ENCODE results near the gene MMP24. TPM values are rescaled to one million over a fixed set of nuclear protein-coding genes. Genes with fewer than 3 reads are reported as not detected.

The MMP24 gene
- total RNA-seq, 1 donor from 2014 or later, result not detected

DNA sequence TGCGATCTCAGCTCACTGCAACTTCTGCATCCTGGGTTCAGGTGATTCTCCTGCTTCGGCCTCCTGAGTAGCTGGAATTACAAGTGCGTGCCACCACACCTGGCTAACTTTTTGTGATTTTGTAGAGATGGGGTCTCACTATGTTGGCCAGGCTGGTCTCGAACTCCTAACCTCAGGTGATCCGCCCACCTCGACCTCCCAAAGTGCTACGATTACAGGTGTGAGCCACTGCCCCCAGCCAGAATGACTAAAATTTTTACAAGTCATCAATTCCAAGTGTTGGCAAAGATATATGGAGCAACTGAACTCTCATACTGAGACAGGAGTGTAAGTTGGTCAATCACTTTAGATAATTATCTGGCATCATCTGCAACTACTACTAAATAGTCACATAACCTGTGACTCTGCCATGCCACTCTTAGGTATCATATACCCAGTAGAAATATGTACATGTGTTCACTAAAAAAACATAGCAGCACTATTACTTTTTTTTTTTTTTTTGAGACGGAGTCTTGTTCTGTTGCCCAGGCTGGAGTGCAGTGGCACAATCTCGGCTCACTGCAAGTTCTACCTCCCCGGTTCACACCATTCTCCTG is 55.1 kb downstream of the MMP24 start:
- CTCF ChIA-PET, result no interaction called here
- no peaks in the 10 kb centered on the region for H3K27me3 Mint-ChIP-seq
- DNase-seq, result no peak
- intact Hi-C loops (cut with micrococcal nuclease), result no loop called here
- TF ChIP-seq, protein P1, sequence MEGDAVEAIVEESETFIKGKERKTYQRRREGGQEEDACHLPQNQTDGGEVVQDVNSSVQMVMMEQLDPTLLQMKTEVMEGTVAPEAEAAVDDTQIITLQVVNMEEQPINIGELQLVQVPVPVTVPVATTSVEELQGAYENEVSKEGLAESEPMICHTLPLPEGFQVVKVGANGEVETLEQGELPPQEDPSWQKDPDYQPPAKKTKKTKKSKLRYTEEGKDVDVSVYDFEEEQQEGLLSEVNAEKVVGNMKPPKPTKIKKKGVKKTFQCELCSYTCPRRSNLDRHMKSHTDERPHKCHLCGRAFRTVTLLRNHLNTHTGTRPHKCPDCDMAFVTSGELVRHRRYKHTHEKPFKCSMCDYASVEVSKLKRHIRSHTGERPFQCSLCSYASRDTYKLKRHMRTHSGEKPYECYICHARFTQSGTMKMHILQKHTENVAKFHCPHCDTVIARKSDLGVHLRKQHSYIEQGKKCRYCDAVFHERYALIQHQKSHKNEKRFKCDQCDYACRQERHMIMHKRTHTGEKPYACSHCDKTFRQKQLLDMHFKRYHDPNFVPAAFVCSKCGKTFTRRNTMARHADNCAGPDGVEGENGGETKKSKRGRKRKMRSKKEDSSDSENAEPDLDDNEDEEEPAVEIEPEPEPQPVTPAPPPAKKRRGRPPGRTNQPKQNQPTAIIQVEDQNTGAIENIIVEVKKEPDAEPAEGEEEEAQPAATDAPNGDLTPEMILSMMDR (IDR thresholded peaks at IDR 0.05), result no peak
- no peaks in the 10 kb centered on the region for H3K9me3 Mint-ChIP-seq
- peaks cover 59% of the 10 kb centered on the region for H3K36me3 Mint-ChIP-seq (ENCODE audit: low read depth)
- POLR2A ChIA-PET, result interaction anchor here (0.7 kb wide), 1 partner anchor 489 kb away, joined by 5 read pairs; no protein-coding TSS in a partner anchor
- no peak overlapping the region for H3K27ac Mint-ChIP-seq
- peaks cover 41% of the 10 kb centered on the region for H3K4me1 Mint-ChIP-seq
- no peak overlapping the region for H3K4me3 Mint-ChIP-seq
- no peak for ATAC-seq (ENCODE audit: low read depth)

DNA sequence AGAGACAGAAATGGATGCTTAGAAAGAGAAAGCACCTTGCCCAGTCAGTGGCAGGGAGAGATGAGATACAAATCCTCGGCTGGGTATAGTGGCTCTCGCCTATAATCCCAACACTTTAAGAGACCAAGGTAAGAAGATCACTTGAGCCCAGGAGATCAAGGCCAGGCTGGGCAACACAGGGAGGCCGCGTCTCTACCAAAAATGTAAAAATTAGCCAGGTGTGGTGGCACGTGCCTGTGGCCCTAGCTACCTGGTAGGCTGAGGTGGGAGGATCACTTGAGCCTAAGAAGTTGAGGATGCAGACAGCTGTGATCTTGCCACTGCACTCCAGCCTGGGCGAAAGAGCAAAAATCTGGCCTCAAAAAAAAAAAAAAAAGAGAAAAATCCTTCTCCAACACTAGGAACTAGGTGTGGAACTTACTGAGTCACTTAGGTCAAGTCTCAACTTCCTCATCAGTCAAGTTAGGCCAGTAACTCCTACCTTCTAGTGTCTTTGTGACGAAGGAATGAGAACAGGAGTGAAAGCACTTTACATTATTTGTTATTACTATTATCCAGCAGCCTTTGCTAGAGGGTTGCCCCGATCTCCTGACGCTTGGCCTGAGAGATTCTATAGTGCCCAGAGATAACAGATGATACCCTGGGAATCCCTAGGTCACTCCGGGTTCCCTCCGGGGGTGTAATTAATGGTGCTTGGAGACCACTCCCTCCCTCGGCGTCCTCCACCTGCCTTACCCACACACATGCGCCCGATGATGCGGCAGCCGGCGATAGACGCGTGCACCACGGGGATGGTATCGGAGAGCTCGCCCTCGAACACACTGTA is 57.2 kb downstream of the MMP24 start:
- H3K4me1 Mint-ChIP-seq, result peaks cover 32% of the 10 kb centered on the region
- H3K9me3 Mint-ChIP-seq, result no peaks in the 10 kb centered on the region
- ChIA-PET CTCF (no interaction called here), POLR2A (interaction anchor here (0.6 to 1.6 kb wide), 14 partner anchors 8 to 868 kb away, joined by 3 to 9 read pairs (median 4); partner anchors contain the start of genes GSS, MYH7B, RBM39 and TRPC4AP)
- H3K4me3 Mint-ChIP-seq, result peak overlapping the region; percentile 90
- TF ChIP-seq, protein P1 (IDR thresholded peaks at IDR 0.05), result no peak
- no peaks in the 10 kb centered on the region for H3K27me3 Mint-ChIP-seq
- DNase-seq, result no peak
- no peak for ATAC-seq (ENCODE audit: low read depth)
- H3K27ac Mint-ChIP-seq, result peak overlapping the region; percentile 81
- peaks cover 46% of the 10 kb centered on the region for H3K36me3 Mint-ChIP-seq (ENCODE audit: low read depth)
- intact Hi-C loops (cut with micrococcal nuclease), result loop anchor here (2.0 kb wide), 2 partner anchors 19 to 671 kb away; partner anchors contain the start of gene SCAND1

DNA sequence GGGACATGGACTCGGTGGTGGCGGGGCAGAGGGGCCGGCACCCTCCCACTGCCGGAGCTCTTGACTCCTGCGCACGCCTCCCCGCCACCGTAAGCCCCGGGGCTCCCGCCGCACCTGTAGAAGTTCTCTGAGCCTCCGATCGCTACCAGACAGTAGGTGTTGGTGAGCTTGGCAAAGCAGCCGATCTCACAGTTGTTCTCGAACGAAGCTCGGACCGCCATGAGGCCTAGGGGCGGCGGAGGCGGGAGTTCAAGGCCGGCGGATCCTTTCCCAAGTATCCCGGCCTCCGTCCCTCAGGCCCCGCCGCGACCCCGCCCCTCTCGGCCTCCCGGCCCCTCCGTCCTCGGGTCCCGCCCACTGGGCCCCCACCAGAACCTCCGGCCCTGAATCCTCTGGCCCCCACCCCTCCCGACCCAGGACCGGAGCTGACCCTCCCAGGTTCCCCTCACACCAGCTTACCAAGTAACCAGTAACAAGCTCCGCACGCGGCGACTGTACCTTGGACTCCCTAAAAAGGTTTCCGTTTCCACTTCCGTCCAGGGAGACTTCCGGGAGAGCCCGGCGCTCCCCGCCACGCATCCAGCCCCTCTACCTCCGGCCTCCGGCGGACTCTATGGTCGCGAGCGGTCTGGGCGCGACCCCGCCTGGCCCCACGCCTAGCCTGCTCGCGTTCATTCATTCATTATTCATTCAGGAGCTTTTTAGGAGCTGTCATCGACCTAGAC is 57.9 kb downstream of the MMP24 start, which contains the start of gene EIF6:
Gene EIF6 (minus strand): TSS at position 506 of the 725 bp plus-strand sequence. CDS start 285 bp downstream, at position 221.
- H3K4me1 Mint-ChIP-seq, result peaks cover 32% of the 10 kb centered on the region
- H3K27me3 Mint-ChIP-seq, result no peaks in the 10 kb centered on the region
- CTCF ChIA-PET, result no interaction called here
- DNase-seq, result peak; percentile 72
- peak within 1 kb of the TSS; percentile 90 for H3K4me3 Mint-ChIP-seq
- peak within 1 kb of the TSS; percentile 92 for H3K27ac Mint-ChIP-seq
- ATAC-seq (ENCODE audit: low read depth), result peak; percentile 86
- H3K36me3 Mint-ChIP-seq (ENCODE audit: low read depth), result peaks cover 38% of the 10 kb centered on the region
- intact Hi-C loops (cut with micrococcal nuclease), result loop anchor here (2.0 kb wide), 2 partner anchors 18 to 670 kb away; partner anchors contain the start of gene SCAND1
- no peaks in the 10 kb centered on the region for H3K9me3 Mint-ChIP-seq
- POLR2A ChIA-PET, result interaction anchor here (0.5 to 1.6 kb wide), 19 partner anchors 8 to 672 kb away, joined by 3 to 9 read pairs (median 4); partner anchors contain the start of genes GSS, MYH7B, RBM39 and TRPC4AP
- TF ChIP-seq, protein P1 (IDR thresholded peaks at IDR 0.05), result no peak

DNA sequence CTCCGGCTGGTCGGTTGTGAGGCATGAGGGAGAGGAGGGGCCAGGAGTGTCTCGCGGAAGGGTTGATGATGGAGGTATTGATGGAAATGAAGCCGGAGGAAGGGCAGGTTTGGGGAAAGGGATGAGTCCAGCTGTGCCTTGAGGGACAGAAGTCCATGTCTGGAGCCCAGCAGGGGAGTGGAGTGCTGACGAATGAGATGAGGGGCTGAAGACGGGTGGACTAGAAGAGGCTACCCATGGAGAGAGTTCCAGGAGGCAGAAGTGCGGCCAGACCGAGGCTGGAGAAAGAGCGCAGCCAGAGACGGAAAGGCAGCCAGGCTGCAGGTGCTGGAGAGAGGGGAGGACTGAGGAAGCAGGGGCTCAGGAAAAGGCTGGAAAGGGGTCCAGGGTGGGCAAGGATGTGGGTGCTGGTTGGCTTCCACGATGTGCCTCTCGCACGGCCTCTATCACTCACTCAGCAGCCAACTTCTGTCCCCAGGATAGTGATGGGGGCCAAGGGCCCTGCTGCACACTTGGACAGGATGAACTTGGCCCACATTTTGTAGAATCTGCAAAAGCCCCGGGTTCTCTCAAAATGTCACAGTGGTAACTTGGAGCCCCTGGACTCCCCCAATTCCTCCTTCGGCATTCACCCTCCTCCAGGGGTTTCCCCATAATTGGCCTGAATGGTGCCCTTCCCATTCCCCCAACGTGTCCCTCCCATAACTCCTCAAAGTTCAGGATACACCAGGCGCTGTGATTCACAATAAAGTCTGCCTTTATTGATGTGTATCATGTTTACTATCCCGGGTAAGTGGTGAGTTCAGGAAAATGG is 58.7 kb downstream of the MMP24 start:
- H3K36me3 Mint-ChIP-seq (ENCODE audit: low read depth), result peaks cover 31% of the 10 kb centered on the region
- H3K27me3 Mint-ChIP-seq, result no peaks in the 10 kb centered on the region
- ChIA-PET CTCF (no interaction called here), POLR2A (interaction anchor here (0.5 to 1.4 kb wide), 10 partner anchors 9 to 671 kb away, joined by 3 to 9 read pairs (median 5); partner anchors contain the start of gene RBM39)
- peak overlapping the region; percentile 92 for H3K27ac Mint-ChIP-seq
- peaks cover 29% of the 10 kb centered on the region for H3K4me1 Mint-ChIP-seq
- no peaks in the 10 kb centered on the region for H3K9me3 Mint-ChIP-seq
- DNase-seq, result no peak
- H3K4me3 Mint-ChIP-seq, result peak overlapping the region; percentile 90
- TF ChIP-seq, protein P1 (IDR thresholded peaks at IDR 0.05), result no peak
- intact Hi-C loops (cut with micrococcal nuclease), result loop anchor here (2.0 kb wide), 2 partner anchors 18 to 670 kb away; partner anchors contain the start of gene SCAND1
- no peak for ATAC-seq (ENCODE audit: low read depth)
